Pancreas (tissue), 10 donors: ENCODE data around the gene TTLL7. TPM values are rescaled to one million over a fixed set of nuclear protein-coding genes. Genes with fewer than 3 reads are reported as not detected.

Experiments used
- ATAC-seq, 4 donors: fragments of 200-7000 bp; cut with Tn5 transposase; one replicate each; pipeline versions ENCODE4 v1.8.0 to v1.9.1; 2020; ENCODE audit warnings: mild to moderate bottlenecking in 4 of 4, moderate library complexity in 4 of 4
- DNase-seq, 6 donors: peaks; one replicate each; pipeline ENCODE4 v3.0.0-alpha.2; 2020
- FAIRE-seq: peaks from 2 replicates; lab custom pipeline; 2012; peaks lifted over from hg19 to GRCh38; lab: Jason Lieb, UNC
- H3K27ac ChIP-seq, 4 donors: fragments of 200-600 bp; sonication (generic); 1 replicate in 3 of 4; 2 replicates in 1 of 4; pipeline versions ENCODE4 v1.5.0 to v1.8.0; 2020
- H3K27me3 ChIP-seq, 4 donors: fragments of 200-600 bp; one replicate each; pipeline ENCODE4 v1.8.0; 2021
- H3K36me3 ChIP-seq, 3 donors: fragments of 200-600 bp; sonication (generic) in 1 of 3; one replicate each; pipeline versions ENCODE4 v1.5.0 to v1.8.0; 2020 to 2021
- H3K4me1 ChIP-seq, 3 donors: fragments of 200-600 bp; one replicate each; pipeline ENCODE4 v1.8.0; 2021
- H3K4me3 ChIP-seq, 4 donors: fragments of 200-600 bp; sonication (generic) in 2 of 4; one replicate each; pipeline versions ENCODE4 v1.5.0 to v1.8.0; 2020 to 2021
- H3K9me3 ChIP-seq, 4 donors: fragments of 200-600 bp; one replicate each; pipeline ENCODE4 v1.8.0; 2021
- CTCF ChIP-seq, 4 donors: fragments of 200-600 bp; sonication (generic) in 3 of 4; IDR thresholded peaks; one replicate each; pipeline versions ENCODE4 v1.5.0 to v1.8.0; 2021; ENCODE audit warnings: antibody characterized with exemption in 4 of 4
- WGBS, 2 donors: extraction: QIAGEN DNeasy Blood & Tissue Kit; methylation state at CpG; one replicate each; pipeline ENCODE4 v1.1.7; 2013; 5-methylcytosine and 5-hydroxymethylcytosine counted together
- intact Hi-C, 3 donors: fragments of 100-400 bp; cut with DNase I; formaldehyde crosslinking; loops; one replicate each; pipeline versions ENCODE4 v1.11.1 to v1.14.2; 2022
- polyA plus RNA-seq, 2 donors: library from polyadenylated mRNA; stranded (reverse); fragments of 200-250 nt; gene quantifications; one replicate each; pipeline ENCODE4 v1.2.3, GENCODE V29; 2013
- total RNA-seq, 6 donors: library from RNA; stranded (reverse); fragmentation: NEBNext Ultra II Directional in 4 of 6; extraction: Animal tissue kit (Norgen Biotek cat#: 25700) in 4 of 6; gene quantifications; one replicate each; pipeline versions ENCODE4 v1.2.1 to v1.2.4, GENCODE V29; 2021 to 2023
- donor health status: healthy with polysubstance abuse.
- donor health status: DM: no; HTN: no; CAD: no; lungs with moderate emphysema.
- donor health status: DM: no; HTN: no; CAD: no.
- donor health status: control.
- donor health status: control.
- donor health status: Bipolar disorder and iron deficiency.
- donor health status: DM: yes; HTN: yes; CAD: no.
- donor health status: DM: no; HTN: no; CAD: no.
- donor health status: DM: no; HTN: no; CAD: no.
- donor health status: DM: yes; HTN: yes; CAD: no.

Gene TTLL7
- total and polyA plus RNA-seq, 8 donors: 10.5 to 22.4 (median 13.0) TPM

DNA sequence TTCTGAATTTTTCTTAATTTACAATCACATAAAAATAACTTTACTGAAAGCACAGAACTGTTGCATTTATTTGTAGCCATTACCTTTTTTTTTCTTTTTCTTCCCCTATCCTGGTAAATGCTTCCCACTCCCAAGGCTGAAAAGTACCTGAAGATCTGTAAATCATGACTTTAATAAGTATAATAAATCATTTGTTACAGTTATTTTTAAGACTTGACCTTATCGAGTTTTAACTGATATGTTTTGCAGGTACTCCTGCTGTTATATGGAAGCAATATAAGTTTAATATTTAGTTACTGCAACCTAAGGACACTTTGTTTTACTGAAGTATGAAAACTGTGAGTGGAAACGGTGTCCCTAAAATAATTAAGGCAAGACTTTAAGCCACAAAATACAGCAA is 142.6 kb downstream of the TTLL7 start:
- no peak overlapping the region for H3K27ac ChIP-seq
- no peak for FAIRE-seq
- no peak overlapping the region for H3K4me3 ChIP-seq
- no peak for ATAC-seq
- H3K36me3 ChIP-seq: no peaks in the 10 kb centered on the region
- 54 to 57% methylated on average over 2 of the region's 2 CpGs for WGBS, 2 donors
- intact Hi-C loops: no loop called here
- no peak for DNase-seq
- no peak for TF ChIP-seq CTCF (IDR thresholded peaks at IDR 0.05)
- no peaks in the 10 kb centered on the region for H3K27me3 ChIP-seq
- peaks cover 6 to 29% (median 7%) of the 10 kb centered on the region in 3 donors for H3K4me1 ChIP-seq
- H3K9me3 ChIP-seq: no peaks in the 10 kb centered on the region

- H3K4me3 ChIP-seq: no peak overlapping the region
- intact Hi-C loops: no loop called here
- H3K4me1 ChIP-seq: peaks cover 0 to 25% (median 7%) of the 10 kb centered on the region in 3 donors
- no peak for ATAC-seq
- no peaks in the 10 kb centered on the region for H3K27me3 ChIP-seq
- H3K9me3 ChIP-seq: no peaks in the 10 kb centered on the region
- no peaks in the 10 kb centered on the region for H3K36me3 ChIP-seq
- no peak for DNase-seq
- FAIRE-seq: no peak
- TF ChIP-seq CTCF (IDR thresholded peaks at IDR 0.05): no peak
- 94 to 100% methylated on average over 1 of the region's 1 CpG for WGBS, 2 donors
- H3K27ac ChIP-seq: no peak overlapping the region
Measured at GRCh38 chr1:83854456-83854855, 144.5 kb downstream of the TTLL7 start.

DNA sequence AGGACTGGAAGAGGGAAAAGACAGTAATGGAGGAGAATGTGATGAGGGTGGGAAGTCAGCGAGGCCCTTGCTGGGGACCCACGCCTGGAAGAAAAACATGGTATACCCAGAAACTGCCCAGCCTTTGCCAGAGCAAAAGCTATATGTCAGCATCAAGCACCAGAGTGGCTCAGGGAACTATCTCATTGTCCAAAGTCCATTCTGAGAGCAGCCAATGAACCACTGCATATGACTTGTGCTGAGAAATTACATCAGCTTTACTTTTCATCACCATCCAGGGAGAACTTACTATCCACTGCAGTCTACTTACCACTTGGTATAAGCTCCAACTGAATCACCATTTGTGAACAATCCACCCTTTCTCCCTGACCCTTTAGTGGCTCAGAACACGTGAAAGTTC is 148.1 kb downstream of the TTLL7 start:
- intact Hi-C loops: no loop called here

DNA sequence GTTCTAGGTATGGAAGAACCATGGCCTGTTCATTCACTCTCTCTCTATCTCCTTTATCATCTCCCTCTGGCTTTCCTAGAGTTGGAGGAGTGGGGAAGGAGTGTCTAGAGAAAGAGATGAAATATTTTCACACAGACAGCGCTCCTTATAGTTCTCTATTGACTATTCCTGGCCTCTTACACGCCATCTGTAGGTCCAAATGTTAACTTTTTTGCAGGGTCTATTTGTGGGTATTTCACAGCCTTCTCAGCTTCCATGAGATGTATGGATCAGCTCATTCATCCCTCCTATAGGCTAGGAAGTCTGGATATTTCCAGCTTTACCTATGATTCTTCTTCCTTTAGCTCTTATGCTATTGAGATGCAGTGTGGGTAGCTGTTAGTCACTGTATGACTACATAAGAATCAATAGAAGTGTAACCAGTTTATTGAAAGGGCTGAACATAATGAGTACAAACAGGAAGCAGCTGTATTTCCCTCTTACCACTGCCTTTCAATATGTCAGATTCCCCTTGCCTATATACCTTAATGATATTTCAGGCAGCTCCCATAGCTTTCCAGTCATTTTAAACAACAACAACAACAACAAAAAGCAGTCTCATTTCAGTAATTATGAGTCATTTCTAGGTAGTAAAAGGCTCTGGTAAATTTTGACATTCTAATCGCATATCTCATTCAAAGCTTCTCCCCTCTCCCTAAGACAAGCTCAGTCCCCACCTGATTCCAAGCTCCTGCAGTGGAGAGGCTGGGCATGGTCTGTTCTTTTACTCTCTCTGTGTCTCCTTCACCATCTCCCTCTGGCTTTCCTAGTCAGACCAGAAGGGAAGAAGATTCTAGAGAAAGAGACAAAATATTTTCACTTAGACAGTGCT is 149.5 kb downstream of the TTLL7 start:
- Histone ChIP-seq H3K4me3 (no peak overlapping the region), H3K27ac (no peak overlapping the region), H3K36me3 (no peaks in the 10 kb centered on the region), H3K27me3 (no peaks in the 10 kb centered on the region), H3K9me3 (no peaks in the 10 kb centered on the region), H3K4me1 (no peaks in the 10 kb centered on the region)
- intact Hi-C loops: no loop called here
- ATAC-seq: no peak
- TF ChIP-seq CTCF (IDR thresholded peaks at IDR 0.05): no peak
- WGBS, 2 donors: 94 to 96% methylated on average over 3 of the region's 3 CpGs
- no peak for DNase-seq
- no peak for FAIRE-seq

More for the DNA sequence above, 148.1 kb downstream of the TTLL7 start:
- Histone ChIP-seq H3K36me3 (no peaks in the 10 kb centered on the region), H3K4me3 (no peak overlapping the region), H3K27ac (no peak overlapping the region), H3K9me3 (no peaks in the 10 kb centered on the region), H3K27me3 (no peaks in the 10 kb centered on the region), H3K4me1 (no peaks in the 10 kb centered on the region)
- FAIRE-seq (no peak), ATAC-seq (peak in 3 of 4 donors; percentile 63 to 82 (median 81)), DNase-seq (no peak)
- TF ChIP-seq CTCF (IDR thresholded peaks at IDR 0.05): no peak
- WGBS, 2 donors: 92 to 93% methylated on average over 3 of the region's 3 CpGs

GRCh38 chr1:83846138-83846537 is 152.8 kb downstream of the TTLL7 start:
- WGBS, 2 donors: 96 to 100% methylated on average over 1 of the region's 1 CpG
- no peak for ATAC-seq

More at GRCh38 chr1:83846138-83846537, 152.8 kb downstream of the TTLL7 start:
- H3K4me1 ChIP-seq: no peaks in the 10 kb centered on the region
- no peak overlapping the region for H3K4me3 ChIP-seq
- H3K27me3 ChIP-seq: no peaks in the 10 kb centered on the region
- H3K27ac ChIP-seq: no peak overlapping the region
- no peak for FAIRE-seq
- intact Hi-C loops: no loop called here
- H3K9me3 ChIP-seq: no peaks in the 10 kb centered on the region
- DNase-seq: no peak
- TF ChIP-seq CTCF (IDR thresholded peaks at IDR 0.05): no peak
- no peaks in the 10 kb centered on the region for H3K36me3 ChIP-seq
